ENCODE data around the gene RIIAD1. TPM values are rescaled to one million over a fixed set of nuclear protein-coding genes. Genes with fewer than 3 reads are reported as not detected.
"Not testable (repeated sequence)": the region's sequence is repeated elsewhere in the genome, so short reads cannot be mapped to it uniquely, and the experiment has no call there.

The RIIAD1 gene
- total and polyA plus RNA-seq, 2 donors (not counting 3 experiments of a cell fraction or from before 2014, with no cell fraction given): not detected

- no peaks in the 10 kb centered on the region for H3K27me3 ChIP-seq (ENCODE audit: control insufficient read depth in 2 of 2, insufficient read depth in 2 of 2, low read length in 2 of 2)
- TF ChIP-seq POLR2A (IDR thresholded peaks at IDR 0.05; ENCODE audit: low read depth, low read length): no peak
- TF ChIP-seq CTCF (IDR thresholded peaks at IDR 0.05; ENCODE audit: extremely low read depth in 1 of 2, insufficient read depth in 1 of 2, low read depth in 1 of 2, low read length in 2 of 2): no peak
- no peak for TF ChIP-seq POLR2AphosphoS5 (IDR thresholded peaks at IDR 0.05; ENCODE audit: insufficient read depth, low read depth, low read length)
- TF ChIP-seq EZH2 (IDR thresholded peaks at IDR 0.05; ENCODE audit: borderline replicate concordance, low read depth, low read length, severe bottlenecking): no peak
- no peak for TF ChIP-seq MAX (IDR thresholded peaks at IDR 0.05; ENCODE audit: insufficient read depth, insufficient read length)
- no peak for TF ChIP-seq MYC (IDR thresholded peaks at IDR 0.05; ENCODE audit: low read depth, low read length)
- H3K9ac ChIP-seq (replicated peaks; ENCODE audit: extremely low read depth, insufficient read depth, low read length): peak overlapping the region; percentile 96
- dilution Hi-C loops (cut with MboI; ENCODE audit: extremely low pct_ligation_motif_present, low sequenced_read_pairs): no loop called here
- no TSS peak for BruUV-seq (replicated peaks)
- no peaks in the 10 kb centered on the region for H4K20me1 ChIP-seq (replicated peaks; ENCODE audit: control insufficient read depth, extremely low read depth, insufficient read depth, low read length)
- H3K4me2 ChIP-seq (ENCODE audit: insufficient read depth, low read length): peak overlapping the region; percentile 99
- H3K9me3 ChIP-seq (replicated peaks; ENCODE audit: control insufficient read depth, insufficient read depth, low read length): no peaks in the 10 kb centered on the region
- peaks cover 4 to 17% of the 10 kb centered on the region in 2 experiments for H3K36me3 ChIP-seq (ENCODE audit: control insufficient read depth in 2 of 2, extremely low read depth in 1 of 2, insufficient read depth in 2 of 2, low read length in 2 of 2)
- ChIA-PET CTCF (interaction anchor here (1.8 kb wide), 1 partner anchor 8 kb away, joined by 7 read pairs; no protein-coding TSS in a partner anchor), POLR2A (interaction anchor here (0.6 to 1.3 kb wide), 2 partner anchors 26 to 440 kb away, joined by 4 read pairs; partner anchors contain the start of gene TDRKH)
- H3K79me2 ChIP-seq (ENCODE audit: control insufficient read depth, insufficient read depth, low read length): peaks cover 7% of the 10 kb centered on the region
- peaks cover 16% of the 10 kb centered on the region for H3K4me1 ChIP-seq (ENCODE audit: control insufficient read depth, extremely low read depth, insufficient read depth, low read length)
- peak overlapping the region; percentile 99 for H2AFZ ChIP-seq (ENCODE audit: low read depth, low read length)
- peak overlapping the region; percentile 86 to 97 (median 88) for H3K4me3 ChIP-seq (replicated peaks in 1 of 3; ENCODE audit: insufficient read depth in 1 of 3, low read depth in 1 of 3, low read length in 3 of 3)
- no peak for DNase-seq (ENCODE audit: low read depth, low spot score)
- FAIRE-seq: peak; percentile 4
- intact Hi-C loops (cut with micrococcal nuclease): loop anchor here (1.0 kb wide), 1 partner anchor 26 kb away; the partner anchor contains the start of gene TDRKH
- H3K9me1 ChIP-seq (replicated peaks; ENCODE audit: control insufficient read depth, extremely low read depth, insufficient read depth, low read length): no peaks in the 10 kb centered on the region
- H3K27ac ChIP-seq (ENCODE audit: insufficient read depth, low read depth, low read length): peak overlapping the region; percentile 91
Observed at GRCh38 chr1:151763990-151764389, 42.7 kb downstream of the RIIAD1 start.

- H3K9me3 ChIP-seq (replicated peaks; ENCODE audit: control insufficient read depth, insufficient read depth, low read length); FAIRE-seq; intact Hi-C loops (cut with micrococcal nuclease); DNase-seq (ENCODE audit: low read depth, low spot score); dilution Hi-C loops (cut with MboI; ENCODE audit: extremely low pct_ligation_motif_present, low sequenced_read_pairs); H3K9ac ChIP-seq (replicated peaks; ENCODE audit: extremely low read depth, insufficient read depth, low read length); H3K4me3 ChIP-seq (replicated peaks in 1 of 3; ENCODE audit: insufficient read depth in 1 of 3, low read depth in 1 of 3, low read length in 3 of 3); H4K20me1 ChIP-seq (replicated peaks; ENCODE audit: control insufficient read depth, extremely low read depth, insufficient read depth, low read length); H3K9me1 ChIP-seq (replicated peaks; ENCODE audit: control insufficient read depth, extremely low read depth, insufficient read depth, low read length); H3K79me2 ChIP-seq (ENCODE audit: control insufficient read depth, insufficient read depth, low read length); H2AFZ ChIP-seq (ENCODE audit: low read depth, low read length); CTCF ChIA-PET; H3K27ac ChIP-seq (ENCODE audit: insufficient read depth, low read depth, low read length); POLR2A ChIA-PET; H3K27me3 ChIP-seq (ENCODE audit: control insufficient read depth in 2 of 2, insufficient read depth in 2 of 2, low read length in 2 of 2); BruUV-seq (replicated peaks); H3K4me2 ChIP-seq (ENCODE audit: insufficient read depth, low read length); H3K36me3 ChIP-seq (ENCODE audit: control insufficient read depth in 2 of 2, extremely low read depth in 1 of 2, insufficient read depth in 2 of 2, low read length in 2 of 2); H3K4me1 ChIP-seq (ENCODE audit: control insufficient read depth, extremely low read depth, insufficient read depth, low read length): not testable (repeated sequence)
Observed at GRCh38 chr1:151768351-151769066, 47.2 kb downstream of the RIIAD1 start.

- intact Hi-C loops (cut with micrococcal nuclease); H3K4me3 ChIP-seq (replicated peaks in 1 of 3; ENCODE audit: insufficient read depth in 1 of 3, low read depth in 1 of 3, low read length in 3 of 3); POLR2A ChIA-PET; H3K27ac ChIP-seq (ENCODE audit: insufficient read depth, low read depth, low read length); H3K79me2 ChIP-seq (ENCODE audit: control insufficient read depth, insufficient read depth, low read length); H4K20me1 ChIP-seq (replicated peaks; ENCODE audit: control insufficient read depth, extremely low read depth, insufficient read depth, low read length); H3K9ac ChIP-seq (replicated peaks; ENCODE audit: extremely low read depth, insufficient read depth, low read length); dilution Hi-C loops (cut with MboI; ENCODE audit: extremely low pct_ligation_motif_present, low sequenced_read_pairs); DNase-seq (ENCODE audit: low read depth, low spot score); H3K9me1 ChIP-seq (replicated peaks; ENCODE audit: control insufficient read depth, extremely low read depth, insufficient read depth, low read length); H2AFZ ChIP-seq (ENCODE audit: low read depth, low read length); H3K4me2 ChIP-seq (ENCODE audit: insufficient read depth, low read length); H3K9me3 ChIP-seq (replicated peaks; ENCODE audit: control insufficient read depth, insufficient read depth, low read length); CTCF ChIA-PET; H3K4me1 ChIP-seq (ENCODE audit: control insufficient read depth, extremely low read depth, insufficient read depth, low read length); H3K36me3 ChIP-seq (ENCODE audit: control insufficient read depth in 2 of 2, extremely low read depth in 1 of 2, insufficient read depth in 2 of 2, low read length in 2 of 2); BruUV-seq (replicated peaks); FAIRE-seq; H3K27me3 ChIP-seq (ENCODE audit: control insufficient read depth in 2 of 2, insufficient read depth in 2 of 2, low read length in 2 of 2): not testable (repeated sequence)
Observed at GRCh38 chr1:151769270-151769669, 47.9 kb downstream of the RIIAD1 start.
